GM18861 (cell line): ENCODE measurements around the gene IL27RA.
"Not testable (repeated sequence)": the region's sequence is repeated elsewhere in the genome, so short reads cannot be mapped to it uniquely, and the experiment has no call there.

Source experiments
- ATAC-seq: cut with Tn5 transposase; IDR thresholded peaks from one replicate; pipeline ENCODE4 v1.9.1; 2021; ENCODE audit not compliant: unreplicated experiment

The IL27RA gene

DNA sequence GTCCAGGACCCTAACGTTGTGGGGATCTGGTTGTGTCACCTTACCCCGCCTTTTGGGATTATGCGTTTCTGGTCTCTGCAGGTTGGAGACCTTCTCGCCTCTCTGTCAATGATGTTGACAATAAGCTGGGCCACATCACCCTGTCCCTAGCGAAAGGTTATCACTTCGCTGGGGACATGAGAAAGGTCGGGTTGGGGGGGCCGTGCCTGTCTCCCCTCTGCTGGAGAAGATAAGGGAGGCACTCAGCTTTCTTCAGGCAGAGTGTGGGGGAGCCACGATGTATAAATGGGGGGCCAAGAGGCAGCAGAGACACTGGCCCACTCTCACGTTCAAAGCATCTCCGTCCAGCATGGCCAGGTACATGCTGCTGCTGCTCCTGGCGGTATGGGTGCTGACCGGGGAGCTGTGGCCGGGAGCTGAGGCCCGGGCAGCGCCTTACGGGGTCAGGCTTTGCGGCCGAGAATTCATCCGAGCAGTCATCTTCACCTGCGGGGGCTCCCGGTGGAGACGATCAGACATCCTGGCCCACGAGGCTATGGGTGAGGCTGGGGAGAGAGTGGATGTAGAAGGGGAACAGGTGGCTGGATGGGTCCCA, 3.6 kb upstream of the IL27RA start, which contains the start of gene RLN3:
TSS of gene RLN3 (plus strand) at position 293 of the 595 bp plus-strand sequence. CDS start at position 350, 57 bp downstream.
- no peak for ATAC-seq

DNA sequence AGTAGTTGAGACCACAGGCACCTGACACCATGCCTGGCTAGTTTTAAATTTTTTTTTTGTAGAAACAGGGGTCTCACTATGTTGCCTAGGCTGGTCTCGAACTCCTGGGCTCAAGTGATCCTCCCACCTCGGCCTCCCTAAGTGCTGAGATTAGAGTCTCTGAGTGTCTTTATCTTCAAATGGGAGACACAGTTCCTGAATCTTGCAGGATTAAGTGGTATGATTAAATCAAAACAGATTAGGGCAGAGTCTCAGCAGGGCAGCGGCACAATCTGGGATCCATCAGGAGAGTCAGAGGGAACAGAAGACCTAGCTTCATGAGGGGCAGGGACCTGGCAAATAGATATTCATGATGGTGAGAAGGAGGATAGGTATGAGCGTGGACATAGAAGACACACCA, 2.7 kb upstream of the IL27RA start:
- no peak for ATAC-seq

DNA sequence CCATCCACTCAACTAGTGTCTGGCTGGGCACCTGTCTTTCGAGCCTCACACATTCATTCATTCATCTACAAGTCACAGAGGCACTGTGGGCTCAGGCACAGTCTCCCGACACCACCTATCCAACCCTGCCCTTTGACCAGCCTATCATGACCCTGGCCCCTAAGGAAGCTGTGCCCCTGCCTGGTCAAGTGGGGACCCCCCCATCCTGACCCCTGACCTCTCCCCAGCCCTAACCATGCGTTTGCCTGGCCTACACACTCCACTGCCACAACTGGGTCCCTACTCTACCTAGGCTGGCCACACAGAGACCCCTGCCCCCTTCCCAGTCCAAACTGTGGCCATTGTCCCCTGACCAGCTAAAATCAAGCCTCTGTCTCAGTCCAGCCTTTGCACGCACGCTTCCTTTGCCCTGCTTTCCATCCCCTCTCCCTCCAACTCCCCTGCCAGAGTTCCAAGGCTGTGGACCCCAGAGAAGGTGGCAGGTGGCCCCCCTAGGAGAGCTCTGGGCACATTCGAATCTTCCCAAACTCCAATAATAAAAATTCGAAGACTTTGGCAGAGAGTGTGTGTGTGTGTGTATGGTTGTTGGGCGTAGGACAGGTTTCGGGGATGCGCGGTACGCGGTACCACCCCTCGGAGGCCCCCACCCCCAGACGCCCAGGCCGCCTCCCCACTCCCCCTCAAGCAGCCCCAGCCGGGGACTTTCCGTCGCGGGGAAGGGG, 404 bp upstream of the IL27RA start:
- no peak for ATAC-seq

GRCh38 chr19:14033946-14034345, 2.4 kb downstream of the IL27RA start:
- ATAC-seq: no peak

GRCh38 chr19:14035159-14035558, 3.6 kb downstream of the IL27RA start:
- not testable (repeated sequence) for ATAC-seq

DNA sequence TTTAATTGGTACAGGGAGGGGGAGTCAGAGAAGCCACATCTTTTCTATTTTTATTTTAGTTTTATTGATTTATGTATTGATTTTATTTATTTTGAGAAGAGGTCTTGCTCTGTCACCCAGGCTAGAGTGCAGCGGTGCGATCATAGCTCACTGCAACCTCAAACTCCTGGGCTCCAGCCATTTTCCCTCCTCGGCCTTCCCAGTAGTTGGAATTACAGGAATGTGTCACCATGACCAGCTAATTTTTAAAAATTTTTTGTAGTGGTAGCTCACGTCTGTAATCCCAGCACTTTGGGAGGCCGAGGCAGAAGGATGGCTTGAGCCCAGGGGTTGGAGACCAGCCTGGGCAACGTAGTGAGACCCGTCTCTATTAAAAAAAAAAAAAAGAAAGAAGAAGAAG, 4.1 kb downstream of the IL27RA start:
- no peak for ATAC-seq

DNA sequence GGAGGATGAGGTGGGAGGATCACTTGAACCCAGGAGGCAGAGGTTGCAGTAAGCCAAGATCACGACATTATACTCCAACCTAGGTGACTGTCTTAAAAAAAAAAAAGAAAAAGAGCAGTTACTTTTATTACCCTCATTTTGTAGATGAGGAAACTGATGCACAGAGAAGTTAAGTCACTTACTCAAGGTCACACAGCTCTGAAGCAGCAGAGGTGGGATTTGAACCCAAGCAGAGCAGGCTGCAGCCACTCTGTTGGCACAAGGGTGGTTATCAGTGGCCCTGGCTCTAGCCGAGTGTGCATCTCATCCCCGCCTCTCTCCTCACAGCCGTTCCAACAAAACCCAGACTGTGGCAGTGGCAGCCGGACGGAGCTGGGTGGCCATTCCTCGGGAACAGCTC, 7.6 kb downstream of the IL27RA start:
- no peak for ATAC-seq

- ATAC-seq: not testable (repeated sequence)
Observed at GRCh38 chr19:14042659-14043608, 11.4 kb downstream of the IL27RA start.

DNA sequence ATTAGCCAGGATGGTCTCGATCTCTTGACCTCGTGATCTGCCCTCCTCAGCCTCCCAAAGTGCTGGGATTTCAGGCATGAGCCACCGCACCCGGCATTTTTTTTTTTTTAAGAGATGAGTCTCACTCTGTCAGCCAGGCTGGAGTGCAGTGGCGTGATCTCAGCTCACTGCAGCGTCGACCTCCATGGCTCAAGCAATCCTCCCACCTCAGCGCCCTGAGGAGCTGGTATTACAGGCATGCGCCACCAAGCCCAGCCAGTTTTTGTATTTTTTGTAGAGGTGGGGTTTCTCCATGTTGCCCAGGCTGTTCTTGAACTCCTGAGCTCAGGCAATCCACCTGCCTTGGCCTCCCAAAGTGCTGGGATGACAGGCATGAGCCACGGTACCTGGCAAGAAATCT, 16.3 kb downstream of the IL27RA start:
- not testable (repeated sequence) for ATAC-seq

DNA sequence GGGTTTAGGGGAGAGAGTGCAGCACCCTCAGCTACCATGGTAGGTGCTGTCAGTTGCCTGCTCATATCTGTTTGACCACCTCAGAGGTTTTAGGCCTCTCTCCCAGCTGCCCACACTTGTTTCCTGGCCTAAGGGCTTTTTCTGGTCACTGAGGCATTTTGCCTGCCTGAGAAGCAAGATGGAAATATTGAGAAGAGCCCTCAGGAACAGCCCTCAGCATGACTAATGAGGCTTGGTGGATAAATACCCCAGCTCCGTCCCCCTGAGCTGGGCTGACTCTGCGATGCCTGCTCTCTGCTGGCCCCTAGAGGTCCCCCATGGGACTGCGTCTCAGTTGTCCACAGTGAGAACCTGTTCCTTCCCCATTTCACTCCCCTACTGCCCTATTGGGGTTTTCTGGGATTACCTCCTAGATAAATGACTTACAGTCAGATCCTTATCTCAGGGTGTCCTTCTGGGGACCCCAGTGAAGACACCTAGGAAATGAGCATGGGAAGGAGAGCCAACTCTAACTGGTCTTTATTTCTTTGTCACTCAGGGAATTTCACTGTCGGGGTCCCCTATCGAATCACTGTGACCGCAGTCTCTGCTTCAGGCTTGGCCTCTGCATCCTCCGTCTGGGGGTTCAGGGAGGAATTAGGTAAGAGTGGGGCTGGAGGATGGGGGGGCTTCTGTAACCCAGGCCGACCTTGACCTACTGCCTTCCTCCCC, 17.0 kb downstream of the IL27RA start:
- no peak for ATAC-seq

- ATAC-seq: no peak
Observed at GRCh38 chr19:14050512-14050911, 18.9 kb downstream of the IL27RA start.

DNA sequence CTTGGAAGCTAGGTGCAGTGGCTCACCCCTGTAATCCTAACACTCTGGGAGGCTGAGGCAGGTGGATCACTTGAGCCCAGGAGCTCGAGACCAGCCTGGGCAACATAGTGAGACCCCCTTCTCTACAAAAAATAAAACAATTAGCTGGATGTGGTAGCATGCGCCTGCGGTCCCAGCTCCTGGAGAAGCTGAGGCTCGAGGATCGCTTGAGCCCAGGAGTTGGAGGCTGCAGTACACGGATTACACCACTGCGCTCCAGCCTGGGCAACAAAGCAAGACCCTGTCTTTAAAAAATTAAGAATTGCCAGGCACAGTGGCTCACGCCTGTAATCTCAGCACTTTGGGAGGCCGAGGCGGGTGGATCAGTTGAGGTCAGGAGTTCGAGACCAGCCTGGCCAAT, 19.4 kb downstream of the IL27RA start:
- not testable (repeated sequence) for ATAC-seq

DNA sequence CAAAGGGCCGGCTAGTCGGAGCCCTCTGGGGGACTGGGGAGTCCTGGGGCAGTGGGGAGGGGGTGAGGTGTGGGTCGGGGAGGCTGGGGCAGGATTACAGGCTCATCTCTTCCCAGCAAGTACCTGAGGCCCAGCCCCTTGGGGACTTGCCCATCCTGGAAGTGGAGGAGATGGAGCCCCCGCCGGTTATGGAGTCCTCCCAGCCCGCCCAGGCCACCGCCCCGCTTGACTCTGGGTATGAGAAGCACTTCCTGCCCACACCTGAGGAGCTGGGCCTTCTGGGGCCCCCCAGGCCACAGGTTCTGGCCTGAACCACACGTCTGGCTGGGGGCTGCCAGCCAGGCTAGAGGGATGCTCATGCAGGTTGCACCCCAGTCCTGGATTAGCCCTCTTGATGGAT, 20.4 kb downstream of the IL27RA start:
- no peak for ATAC-seq

GRCh38 chr19:14052470-14052869, 20.9 kb downstream of the IL27RA start:
- no peak for ATAC-seq

DNA sequence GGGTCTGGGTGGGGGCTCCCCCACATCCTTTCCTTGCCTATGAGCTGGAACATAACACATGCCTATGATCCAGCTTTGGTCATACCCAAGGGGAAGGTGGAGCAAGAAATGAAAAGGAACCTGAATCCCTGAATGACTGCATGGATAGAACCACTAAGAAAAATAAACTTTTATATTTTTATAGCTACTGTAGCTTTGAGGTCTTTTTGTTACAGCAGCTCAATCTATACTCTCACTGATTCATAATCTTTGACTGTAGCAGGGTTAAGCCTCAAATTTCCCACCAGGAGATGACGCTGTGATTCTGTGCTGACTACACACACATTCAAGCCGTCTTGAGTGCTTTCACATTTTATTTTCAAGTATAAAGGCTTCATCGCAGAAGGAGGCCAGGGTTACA, 21.5 kb downstream of the IL27RA start:
- ATAC-seq: no peak

GRCh38 chr19:14053500-14053899, 21.9 kb downstream of the IL27RA start:
- ATAC-seq: no peak

DNA sequence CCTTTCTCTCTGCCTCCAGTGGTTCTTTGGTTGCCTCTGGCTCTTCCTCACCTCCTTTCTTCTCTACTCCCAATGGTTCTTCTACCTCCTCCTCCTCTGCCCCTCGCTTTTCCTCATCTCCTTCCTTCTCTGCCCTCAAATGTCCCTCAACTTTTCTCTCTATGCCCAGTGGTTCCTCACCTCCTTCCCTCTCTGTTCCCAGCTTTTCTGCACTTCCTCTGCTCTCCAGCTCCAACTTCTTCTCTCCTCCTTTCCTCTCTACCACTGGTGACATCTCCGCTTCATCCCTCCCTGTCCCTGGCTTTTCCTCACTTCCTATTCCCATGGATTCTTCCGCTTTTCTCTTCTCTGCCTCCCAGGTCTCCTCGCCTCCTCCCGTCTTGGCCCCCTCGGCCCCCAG, 22.5 kb downstream of the IL27RA start:
- ATAC-seq: no peak

DNA sequence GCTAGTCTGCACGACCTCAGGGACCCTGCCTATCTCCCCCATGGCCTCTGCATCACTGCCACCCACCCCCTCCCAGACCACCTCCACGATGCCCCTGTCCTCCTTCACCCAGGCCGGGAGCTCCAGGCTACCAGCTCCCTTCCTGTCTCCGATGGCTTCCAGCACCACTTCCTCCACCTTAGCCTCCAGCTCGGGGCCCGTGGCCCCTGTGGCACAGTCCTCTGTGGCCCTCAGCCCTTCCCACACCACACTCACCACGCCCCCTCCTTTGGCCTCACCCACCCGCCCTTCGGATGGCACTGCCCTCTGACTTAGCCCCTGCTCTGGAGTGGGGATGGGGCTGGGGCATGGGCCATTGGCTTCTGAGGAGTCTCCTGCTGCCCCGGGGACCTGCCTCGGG, 23.2 kb downstream of the IL27RA start:
- no peak for ATAC-seq

DNA sequence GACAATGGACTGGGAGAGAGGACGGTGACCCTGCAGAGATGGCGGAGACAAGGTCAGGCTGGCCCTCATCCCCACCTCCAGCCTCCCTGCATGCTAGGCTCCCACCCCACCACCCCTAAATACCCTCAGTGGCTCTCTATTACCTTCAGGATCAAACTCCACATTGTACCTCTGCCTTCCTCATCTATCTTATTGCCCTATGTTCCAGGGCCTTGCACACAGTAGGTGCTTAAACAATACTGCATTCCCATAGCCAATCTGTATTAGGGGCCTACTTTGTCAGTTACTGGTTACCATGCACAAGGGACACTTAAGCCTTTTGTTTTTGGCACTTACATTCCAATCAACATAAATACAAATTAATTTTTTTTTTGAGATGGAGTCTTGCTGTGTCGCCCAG, 23.8 kb downstream of the IL27RA start:
- no peak for ATAC-seq

GRCh38 chr19:14056069-14056666, 24.6 kb downstream of the IL27RA start:
- ATAC-seq: no peak
